HG03066 (cell line): Measurements from ENCODE around the gene PPP4C.

Experiments
- ATAC-seq: cut with Tn5 transposase; IDR thresholded peaks from one replicate; pipeline ENCODE4 v1.9.1; 2021; ENCODE audit warnings: low read depth; ENCODE audit not compliant: unreplicated experiment

The PPP4C gene

DNA sequence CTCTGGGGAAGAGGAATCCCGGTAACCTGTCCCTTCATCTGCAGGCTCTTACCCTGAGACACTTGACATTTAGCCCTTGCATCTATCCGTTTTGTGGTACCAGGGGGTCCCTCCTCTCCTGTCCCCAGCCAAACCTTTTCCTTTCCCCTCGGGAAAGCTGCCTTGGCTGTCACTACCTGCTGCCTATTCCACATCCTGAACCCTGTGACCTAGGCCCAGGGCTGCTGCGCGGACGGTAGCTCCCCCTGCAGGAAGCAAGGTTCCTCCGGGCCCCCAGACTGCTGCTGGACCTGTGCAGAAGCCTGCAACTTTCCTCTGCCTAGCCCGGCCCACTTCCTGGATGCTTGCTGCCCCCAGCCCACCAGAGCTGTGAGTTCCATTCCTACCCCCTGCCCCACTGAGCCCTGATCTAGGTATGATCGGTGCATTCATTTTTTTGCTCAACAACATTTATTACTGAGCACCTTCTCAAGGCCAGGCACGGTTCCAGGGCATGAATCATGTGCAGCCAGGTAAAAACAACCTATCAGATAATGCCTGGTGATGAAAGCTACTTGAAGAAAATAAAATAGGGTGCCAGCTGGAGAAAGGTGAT, 20.7 kb upstream of the PPP4C start:
- ATAC-seq: no peak

DNA sequence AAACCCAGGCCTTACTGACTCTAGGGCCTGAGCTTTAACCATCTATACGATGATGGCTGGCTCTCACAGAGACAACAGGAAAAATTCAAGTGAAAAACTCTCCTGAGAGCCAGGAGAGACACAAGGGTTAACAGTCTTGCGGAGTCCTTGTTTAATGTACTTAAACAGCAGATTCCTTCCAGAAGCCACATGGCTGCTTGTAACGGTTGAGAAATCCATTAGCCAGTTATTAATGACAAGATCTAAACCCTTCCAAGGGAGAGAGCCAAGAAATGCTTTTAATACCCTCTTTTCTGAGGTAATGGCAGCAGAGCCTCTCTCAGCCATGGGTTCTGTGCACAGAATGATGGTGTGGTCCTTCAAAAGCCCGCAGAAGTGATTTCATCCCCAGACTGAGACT, 15.4 kb upstream of the PPP4C start:
- ATAC-seq: no peak

DNA sequence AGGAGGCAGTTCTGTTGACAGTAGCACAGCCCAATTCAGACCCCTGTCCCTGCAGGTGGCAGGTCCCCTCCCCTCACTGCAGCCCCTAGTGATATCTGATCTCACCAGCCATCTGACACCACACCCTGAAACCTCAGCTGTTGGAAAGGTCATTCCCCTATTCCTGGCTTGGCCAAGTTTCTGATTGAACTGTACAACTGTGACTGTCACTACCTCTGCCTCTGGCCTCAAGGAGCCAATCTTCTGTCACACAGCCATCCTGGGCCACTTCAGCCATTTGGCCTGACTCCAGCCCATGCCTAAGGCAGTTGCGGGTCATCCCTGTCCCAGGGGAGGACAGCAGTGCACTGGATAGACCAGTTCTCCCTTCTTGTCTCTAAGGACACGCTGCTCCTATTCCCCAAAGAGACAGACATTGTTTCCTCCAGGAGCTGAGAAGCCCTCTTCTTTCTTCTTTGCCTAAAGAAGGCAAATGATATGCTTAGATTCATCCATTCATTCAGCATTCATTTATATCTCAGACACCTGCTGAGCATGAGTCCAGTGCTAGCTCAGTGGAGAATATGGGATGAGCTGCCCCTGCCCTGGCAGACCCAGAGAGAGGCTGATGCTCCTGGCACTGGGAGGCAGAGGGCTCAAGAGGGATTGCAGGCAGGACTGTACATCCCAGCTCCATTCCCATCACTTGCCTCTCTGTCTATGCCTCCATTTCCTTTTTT, 14.8 kb upstream of the PPP4C start:
- no peak for ATAC-seq

DNA sequence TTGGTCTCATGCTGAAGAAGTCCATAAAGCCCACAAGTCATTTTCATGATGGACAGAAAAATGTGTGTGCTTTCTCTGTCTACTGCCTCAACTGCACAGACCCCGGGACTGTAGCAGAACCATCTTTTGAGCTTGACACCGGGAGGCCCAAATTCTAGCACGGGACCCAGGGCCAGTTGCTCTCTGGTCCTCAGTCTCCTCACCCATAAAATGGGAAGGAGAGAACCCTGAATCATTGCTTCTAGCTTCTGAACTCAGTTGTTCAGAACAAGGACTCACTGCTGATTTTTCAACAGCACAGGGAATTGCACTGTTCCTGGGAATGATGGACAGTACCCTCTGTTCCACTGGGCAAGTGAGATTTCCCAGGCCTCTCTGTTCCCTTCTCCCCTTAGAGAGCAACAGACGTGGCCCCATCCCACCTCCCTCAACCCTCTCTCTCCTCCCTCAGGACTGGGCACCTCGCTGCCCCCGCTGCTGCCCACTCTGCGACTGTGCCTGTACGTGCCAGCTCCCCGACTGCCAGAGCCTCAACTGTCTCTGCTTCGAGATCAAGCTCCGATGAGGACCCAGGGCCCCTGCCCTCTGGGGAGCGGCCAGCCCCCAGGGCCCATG, 12.4 kb upstream of the PPP4C start:
- ATAC-seq: no peak

DNA sequence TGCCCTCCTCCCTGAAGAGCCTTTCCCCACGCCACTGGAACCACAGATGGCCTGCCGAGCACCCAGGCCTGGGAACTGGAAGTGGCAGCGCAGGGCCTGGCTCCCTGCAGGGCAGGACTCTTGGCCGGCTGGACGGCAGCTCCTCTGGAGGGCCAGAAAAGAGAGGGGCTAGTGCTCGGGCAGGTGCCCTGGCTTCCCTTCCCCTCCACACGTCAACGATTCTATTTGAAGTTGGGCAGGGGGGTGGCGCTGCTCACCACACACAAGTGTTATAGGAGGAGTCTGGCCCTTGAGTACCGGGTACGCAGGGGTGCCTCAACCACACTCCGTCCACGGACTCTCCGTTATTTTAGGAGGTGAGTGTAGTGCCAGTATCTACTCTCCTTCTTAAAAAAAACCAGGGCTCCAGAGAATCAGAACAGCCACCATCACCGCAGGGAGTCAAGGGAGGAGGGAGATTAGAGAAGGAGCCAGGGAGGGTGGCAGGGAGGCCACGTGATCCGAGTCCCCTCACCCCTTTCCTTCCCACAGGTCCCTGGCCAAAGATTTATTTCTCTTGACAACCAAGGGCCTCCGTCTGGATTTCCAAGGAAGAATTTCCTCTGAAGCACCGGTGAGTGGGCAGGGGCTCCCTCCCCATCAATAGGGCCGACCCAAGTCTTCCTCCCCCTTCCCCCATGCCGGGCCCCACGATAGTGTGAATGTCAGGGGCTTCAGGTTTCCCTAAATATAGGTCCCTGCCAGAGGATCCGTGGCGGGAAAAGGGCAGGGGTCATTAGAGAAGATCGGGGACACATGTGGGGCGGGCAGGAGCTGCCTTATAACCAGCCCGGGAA, 11.7 kb upstream of the PPP4C start:
- ATAC-seq: no peak

DNA sequence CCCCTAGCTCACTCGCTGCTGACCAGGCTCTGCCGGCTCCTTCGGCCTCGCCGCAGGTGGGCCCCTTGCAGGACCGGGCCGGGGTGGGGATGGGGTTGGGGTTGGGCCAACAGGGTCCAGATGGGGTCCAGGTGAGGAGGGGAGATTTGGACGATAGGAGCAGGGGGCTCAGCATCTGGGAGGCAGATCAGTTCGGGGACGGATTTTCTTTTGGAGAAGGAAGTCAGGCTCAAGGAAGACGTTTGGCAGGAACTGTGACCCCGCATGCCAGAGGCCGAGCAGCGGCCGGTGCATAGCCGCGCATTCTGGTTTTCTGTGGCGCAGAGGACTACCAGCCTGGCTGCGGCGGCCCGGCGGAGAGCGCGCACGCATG, 11.1 kb upstream of the PPP4C start:
- no peak for ATAC-seq

DNA sequence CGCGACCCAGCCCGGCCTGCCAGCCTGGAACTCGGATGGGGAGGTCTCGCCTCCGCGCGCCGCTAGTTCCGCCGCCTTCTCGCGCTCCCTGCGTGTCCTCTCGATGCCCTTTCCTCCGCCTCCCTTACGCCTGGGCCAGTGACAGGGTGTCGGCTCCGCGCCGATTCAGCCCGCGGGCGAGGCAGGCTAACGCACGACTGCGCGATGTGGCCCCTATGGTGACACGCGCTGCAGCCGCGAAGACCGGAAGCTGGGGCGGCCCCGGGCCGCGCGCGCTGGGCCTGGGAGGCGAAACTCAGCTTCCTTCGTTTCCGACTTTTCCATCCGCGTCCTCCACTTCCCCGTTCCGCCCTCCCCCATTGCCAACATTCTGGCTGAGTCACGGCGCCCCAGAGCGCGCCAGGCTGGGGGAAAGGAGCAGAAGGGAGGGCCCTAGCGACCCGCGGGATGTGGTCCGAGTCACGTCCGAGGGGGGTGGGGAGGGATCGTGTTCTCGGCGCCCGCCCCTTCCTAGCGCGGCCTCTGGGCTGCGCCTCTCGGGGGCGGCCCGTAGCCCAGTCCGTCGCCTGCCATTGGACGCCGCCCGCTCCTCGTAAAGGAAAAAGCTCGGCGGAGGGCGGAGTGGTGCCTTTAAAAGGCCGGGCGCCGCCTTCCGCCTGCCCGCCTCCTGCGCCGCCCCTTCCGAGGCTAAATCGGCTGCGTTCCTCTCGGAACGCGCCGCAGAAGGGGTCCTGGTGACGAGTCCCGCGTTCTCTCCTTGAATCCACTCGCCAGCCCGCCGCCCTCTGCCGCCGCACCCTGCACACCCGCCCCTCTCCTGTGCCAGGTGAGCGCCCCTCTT, 10.5 kb upstream of the PPP4C start, which contains the start of gene ALDOA:
Gene ALDOA (plus strand): TSS at position 659 of the 841 bp plus-strand sequence. CDS start 1,138 bp downstream, outside the sequence.
- ATAC-seq: peak; percentile 72

DNA sequence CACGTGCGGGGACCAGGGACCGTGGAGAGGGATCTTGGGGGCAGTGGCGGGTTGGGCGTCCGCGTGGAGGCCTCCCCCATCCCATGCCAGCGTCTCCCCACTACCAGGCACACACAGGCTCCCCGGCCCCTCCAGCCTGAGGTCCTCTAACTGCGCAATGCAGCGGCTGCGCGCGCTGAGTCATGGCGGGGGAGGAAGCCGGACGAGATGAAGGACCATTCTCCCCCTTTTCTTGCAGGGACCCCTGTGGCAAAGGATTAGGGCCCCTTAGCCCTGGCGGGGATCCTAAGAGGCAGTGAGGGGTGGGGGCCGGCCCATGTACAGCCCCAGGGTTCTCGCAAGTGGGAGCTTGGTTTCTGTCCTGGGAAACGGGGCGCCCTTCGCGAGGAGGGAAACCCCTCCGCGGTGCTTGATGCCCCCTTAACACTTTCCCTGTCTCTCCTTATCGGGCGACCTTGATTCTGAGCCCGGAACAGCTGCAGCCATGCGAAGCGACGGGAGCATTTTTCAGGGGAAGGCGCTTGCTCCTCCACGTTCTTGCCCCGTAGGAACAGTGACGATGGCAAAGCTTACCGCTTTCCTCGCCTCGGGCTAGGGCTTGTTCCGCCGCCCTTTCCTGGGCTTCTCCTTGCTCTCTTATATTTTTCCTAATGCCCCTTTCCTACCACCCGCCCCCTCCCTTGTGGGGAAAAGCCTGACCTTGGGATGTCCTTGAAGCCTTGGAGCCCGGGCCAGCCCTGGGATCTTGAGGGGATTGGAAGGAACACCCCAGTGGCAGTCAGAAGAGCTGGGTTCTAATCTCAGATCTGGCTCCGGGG, 9.6 kb upstream of the PPP4C start:
- no peak for ATAC-seq

DNA sequence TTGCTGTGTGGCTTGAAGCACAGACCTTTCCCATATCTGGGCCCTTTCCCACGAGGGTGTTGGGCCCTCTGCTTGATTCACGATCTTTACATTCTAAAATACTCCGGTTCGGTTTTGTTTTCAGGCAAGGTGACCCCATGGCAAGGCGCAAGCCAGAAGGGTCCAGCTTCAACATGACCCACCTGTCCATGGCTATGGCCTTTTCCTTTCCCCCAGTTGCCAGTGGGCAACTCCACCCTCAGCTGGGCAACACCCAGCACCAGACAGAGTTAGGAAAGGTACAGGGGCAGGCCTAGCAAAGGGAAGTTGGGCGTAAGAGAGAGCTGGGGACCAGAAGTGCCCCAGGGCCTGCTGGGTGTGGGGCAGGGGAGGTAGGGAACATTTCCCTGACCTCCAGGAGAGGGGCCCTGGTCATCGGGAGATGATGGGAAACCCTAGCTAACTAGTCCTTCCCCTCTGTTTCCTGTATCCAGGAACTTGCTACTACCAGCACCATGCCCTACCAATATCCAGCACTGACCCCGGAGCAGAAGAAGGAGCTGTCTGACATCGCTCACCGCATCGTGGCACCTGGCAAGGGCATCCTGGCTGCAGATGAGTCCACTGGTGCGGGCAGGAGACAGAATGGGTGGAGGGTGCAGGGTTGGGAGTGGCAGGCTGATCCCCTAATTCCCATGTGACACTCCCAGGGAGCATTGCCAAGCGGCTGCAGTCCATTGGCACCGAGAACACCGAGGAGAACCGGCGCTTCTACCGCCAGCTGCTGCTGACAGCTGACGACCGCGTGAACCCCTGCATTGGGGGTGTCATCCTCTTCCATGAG, 8.8 kb upstream of the PPP4C start:
- ATAC-seq: no peak

DNA sequence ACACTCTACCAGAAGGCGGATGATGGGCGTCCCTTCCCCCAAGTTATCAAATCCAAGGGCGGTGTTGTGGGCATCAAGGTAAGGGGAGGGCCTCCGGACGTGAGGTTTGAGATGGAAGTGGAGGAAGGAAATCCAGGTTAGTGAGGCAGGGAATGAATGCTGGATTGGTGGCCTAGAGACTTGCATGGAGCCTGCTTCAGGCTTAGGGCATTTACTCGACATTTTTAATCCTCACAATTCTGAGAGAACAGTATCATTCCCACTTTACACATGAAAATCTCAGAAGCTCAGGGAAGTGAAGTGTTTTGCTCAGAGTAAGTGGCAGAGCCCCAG, 8.2 kb upstream of the PPP4C start:
- no peak for ATAC-seq

DNA sequence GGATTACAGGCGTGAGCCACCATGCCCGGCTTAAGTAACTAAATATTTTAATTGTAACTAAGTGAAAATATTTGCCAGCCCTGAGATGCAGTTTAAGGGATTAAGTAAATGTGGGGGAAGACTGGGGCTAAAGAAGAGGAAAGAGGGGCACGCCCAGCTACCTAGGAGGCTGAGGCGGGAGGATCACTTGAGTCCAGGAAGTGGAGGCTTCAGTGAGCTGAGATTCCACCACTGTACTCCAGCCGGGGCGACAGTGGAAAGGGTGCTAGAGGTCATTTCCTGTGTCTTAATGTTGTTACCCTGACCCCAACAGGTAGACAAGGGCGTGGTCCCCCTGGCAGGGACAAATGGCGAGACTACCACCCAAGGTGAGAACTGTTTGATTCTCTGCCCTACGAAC, 7.5 kb upstream of the PPP4C start:
- ATAC-seq: no peak

DNA sequence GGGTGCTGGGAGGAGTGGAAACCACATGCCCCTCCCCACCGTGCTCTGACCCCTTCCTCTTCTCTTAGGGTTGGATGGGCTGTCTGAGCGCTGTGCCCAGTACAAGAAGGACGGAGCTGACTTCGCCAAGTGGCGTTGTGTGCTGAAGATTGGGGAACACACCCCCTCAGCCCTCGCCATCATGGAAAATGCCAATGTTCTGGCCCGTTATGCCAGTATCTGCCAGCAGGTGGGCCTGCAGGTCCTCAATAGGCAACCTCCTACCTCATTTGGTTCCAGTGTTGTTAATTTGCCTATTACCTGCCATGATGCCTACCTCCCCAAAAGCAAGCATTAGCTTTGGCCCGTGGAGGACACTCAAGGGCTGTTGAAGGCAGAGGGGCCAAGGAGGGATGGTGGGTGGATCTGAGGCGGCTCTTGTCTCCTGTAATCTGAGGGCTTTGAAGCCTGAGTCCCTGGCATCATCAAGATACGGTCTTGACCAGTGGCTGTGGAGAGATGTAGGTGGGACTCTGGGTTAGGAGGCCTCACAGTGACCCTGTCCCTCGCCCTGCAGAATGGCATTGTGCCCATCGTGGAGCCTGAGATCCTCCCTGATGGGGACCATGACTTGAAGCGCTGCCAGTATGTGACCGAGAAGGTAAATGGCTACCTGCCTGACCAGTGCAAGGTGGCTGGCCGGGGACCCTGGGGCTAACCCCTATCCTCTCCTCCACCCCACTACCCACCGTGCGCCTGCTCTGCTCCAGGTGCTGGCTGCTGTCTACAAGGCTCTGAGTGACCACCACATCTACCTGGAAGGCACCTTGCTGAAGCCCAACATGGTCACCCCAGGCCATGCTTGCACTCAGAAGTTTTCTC, 6.8 kb upstream of the PPP4C start:
- ATAC-seq: no peak

DNA sequence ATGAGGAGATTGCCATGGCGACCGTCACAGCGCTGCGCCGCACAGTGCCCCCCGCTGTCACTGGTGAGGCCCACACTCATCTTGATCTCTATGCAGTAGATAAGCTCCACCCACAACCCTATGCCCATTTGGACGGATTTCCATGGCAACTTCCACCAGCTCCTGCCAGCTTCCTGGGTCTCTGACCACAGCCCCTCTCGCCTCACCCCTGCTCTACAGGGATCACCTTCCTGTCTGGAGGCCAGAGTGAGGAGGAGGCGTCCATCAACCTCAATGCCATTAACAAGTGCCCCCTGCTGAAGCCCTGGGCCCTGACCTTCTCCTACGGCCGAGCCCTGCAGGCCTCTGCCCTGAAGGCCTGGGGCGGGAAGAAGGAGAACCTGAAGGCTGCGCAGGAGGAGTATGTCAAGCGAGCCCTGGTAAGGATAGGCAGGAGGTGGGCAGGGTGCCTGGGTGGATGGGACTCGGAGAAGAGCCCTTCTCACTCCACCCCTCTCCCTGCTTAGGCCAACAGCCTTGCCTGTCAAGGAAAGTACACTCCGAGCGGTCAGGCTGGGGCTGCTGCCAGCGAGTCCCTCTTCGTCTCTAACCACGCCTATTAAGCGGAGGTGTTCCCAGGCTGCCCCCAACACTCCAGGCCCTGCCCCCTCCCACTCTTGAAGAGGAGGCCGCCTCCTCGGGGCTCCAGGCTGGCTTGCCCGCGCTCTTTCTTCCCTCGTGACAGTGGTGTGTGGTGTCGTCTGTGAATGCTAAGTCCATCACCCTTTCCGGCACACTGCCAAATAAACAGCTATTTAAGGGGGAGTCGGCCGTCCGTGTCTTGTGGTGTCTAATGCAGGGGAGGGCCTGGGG, 6.0 kb upstream of the PPP4C start:
- ATAC-seq: no peak

DNA sequence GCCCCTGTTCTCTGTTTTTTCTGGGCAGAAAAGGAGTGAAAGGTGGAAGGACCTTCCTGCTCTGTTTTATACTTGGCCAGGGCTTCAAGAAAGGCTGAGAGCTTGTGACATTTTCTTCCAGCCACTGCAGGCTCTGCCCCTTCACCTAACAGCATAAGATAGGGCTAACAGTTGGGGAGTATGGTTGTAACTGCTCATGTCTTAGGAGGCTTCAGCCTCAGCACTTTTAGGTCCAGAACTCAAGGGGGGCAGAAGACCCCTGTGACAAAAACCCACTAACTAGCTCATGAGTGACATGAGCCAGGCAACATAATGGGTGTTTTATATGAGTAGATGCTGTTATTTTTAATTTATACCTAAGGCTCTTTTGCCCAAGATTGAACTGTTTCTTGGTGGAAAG, 5.3 kb upstream of the PPP4C start:
- no peak for ATAC-seq

DNA sequence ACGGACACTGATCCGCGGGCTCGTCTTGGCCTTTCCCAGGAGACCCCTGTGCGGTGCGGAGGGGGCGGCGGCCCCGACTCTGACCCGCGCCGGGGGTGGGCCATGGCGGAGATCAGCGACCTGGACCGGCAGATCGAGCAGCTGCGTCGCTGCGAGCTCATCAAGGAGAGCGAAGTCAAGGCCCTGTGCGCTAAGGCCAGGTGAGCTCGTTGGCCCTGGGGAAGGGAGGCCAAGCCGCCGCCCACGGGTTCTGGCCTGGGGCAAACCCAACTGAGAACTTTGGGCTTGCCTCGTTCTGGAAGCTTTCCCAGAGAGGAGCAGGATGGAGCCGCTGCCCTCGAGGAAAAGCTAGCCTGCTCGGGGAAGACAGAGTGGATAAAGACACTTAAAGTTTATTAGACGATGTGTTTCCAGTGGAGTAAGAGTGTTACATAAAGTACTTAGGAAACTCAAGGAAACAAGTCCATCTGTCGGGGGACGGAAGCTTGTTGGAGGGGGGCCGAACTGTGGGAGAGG, 540 bp downstream of the PPP4C start:
- peak; percentile 29 for ATAC-seq

DNA sequence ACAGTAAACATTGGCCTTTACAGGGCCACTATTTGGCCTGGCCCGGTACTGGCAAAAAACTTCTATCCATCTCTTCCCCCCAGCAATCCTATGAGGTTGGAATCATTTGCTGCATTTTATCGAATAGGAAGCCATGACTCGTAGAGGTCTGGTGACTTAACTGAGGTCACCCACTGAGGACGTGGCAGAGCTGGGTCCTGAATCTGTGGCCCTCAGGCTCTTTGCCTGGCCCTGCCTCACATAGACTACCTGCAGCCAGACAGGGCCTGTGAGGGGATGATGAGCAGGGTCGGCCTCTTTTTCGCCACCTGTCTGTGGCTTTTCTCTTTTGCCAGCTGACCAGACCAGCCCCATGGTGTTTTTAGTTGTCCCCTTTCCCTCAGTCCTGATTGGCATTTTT, 1.9 kb downstream of the PPP4C start:
- no peak for ATAC-seq

DNA sequence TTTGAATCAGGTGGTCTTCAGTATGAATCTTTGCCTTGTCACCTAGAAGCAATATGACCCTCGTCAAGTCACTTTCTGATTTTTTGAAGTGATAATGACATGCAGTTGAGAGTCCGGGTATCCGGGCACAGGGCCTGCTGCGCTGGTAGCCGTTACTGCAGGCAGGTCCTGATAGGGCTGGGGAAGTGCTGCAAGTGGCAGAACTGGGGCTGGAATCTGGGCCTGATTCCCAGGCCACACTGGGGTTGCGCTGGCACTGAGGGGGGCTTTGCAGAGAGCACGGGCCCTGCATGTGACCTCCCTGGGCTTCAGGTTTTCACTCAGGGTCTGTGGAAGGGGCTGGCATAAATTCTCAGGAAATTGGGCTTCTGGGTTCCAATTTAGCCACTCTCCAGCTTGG, 3.0 kb downstream of the PPP4C start:
- ATAC-seq: no peak
